Amniotic epithelial cell (primary cell): ENCODE data around the gene GCFC2.
"Not testable (repeated sequence)": the region's sequence is repeated elsewhere in the genome, so short reads cannot be mapped to it uniquely, and the experiment has no call there.

Source experiments
- DNase-seq: peaks from one replicate; pipeline ENCODE4 v3.0.0-alpha.2; 2010; ENCODE audit warnings: low read depth

GCFC2 gene

DNA sequence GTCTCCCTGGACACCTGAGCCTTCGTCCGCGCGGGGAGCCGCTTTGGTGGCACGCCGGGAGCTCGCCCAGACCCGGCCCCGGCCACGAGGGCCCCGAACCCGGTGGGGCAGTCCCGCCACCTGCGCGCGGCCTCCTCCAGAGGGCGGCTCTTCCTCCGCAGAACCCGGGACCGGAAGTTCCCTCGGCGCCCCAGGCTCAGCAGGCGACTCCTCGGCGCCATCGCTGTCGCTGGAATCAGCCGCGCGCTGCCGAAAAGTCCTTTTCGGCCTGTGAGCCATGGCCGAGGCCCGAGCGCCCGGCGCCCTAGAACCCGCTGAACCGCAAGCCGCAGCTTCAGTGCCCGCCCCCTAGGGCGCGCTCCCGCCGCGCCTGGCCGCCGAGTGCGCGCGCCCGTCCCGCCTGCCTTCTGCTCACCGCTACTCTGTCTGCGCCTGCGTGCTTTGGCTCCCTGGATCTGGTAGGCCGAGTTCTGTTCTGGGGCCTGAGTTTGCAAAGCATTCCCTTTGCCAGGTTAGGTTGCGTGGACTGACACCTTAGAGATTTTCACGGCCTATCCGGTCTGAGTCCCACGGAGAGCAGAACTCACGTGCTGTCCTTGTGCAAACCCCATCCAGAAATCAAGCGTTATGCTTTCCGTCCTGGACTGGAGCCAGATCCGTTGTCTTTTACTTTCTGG lies at the start of gene GCFC2:
TSS of gene GCFC2 (minus strand) at position 339 of the 677 bp plus-strand sequence. CDS start at position 279, 60 bp downstream.
- DNase-seq, result peak; percentile 84

DNA sequence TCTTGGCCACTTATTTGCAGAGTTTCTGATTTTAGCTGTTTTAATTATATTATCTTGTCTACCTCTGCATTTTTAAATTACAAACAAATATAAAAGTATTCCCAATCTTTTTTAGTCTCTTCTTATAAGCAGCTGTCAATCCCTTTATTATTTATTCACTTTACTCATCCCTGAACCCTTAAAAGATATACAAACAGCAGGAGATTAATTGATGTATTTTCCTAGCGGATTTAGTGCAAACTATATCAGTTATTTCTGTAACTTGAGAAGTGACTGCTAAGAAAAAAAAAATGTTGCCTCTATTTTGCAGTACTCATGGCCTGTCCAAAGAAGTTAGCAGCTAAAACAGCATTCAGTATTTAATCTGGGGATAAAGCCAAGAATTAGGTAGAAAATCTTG lies 42.1 kb upstream of the GCFC2 start:
- DNase-seq, result no peak

DNA sequence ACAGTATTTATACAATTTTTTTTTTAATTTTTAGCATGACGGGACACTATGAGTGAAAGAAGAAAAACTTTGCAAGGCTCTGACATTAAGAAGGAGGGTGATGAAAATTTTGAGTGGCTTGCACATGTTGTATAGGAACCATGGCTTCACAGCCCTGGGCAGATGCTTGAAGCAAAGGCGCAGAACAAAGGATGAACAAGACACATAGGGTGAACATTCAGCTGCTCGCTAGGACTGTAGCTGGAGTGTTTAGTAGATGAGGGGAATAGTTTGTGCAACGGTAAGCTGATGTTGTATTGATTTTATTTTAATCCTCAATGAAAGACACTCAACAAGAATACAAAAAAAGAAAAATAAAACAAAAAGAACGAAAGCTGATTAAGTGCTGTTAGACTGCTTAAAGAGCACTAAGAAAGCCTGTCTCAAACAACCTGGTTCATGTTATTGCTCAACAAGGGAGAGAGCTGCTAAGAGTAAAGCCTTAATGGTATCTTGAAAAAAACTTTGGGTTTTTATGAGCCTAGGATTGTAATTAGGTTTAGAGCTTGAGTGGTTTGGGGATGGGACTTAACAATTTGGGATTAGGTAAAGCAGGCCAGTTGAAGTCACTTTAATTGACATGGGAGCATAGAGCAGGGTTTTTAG lies 41.2 kb upstream of the GCFC2 start:
- no peak for DNase-seq

DNA sequence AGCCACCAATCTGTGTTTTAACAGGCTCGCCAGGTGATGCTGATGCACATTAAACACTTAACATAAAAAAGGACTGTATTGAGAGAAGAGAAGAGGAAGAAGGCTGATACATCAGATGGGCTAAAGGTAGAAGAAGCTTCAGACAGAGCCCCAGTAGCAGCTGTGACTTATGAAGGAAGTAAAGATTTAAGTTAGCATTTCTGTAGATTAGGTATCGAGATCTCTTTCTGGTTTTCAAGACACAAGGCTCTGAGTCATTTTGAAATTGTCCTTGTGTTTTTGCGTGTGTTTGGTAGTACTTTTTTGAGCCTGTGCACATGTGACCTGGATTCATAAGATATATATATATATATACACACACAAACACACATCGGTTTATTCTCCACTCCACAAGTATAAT lies 40.6 kb upstream of the GCFC2 start:
- no peak for DNase-seq

DNA sequence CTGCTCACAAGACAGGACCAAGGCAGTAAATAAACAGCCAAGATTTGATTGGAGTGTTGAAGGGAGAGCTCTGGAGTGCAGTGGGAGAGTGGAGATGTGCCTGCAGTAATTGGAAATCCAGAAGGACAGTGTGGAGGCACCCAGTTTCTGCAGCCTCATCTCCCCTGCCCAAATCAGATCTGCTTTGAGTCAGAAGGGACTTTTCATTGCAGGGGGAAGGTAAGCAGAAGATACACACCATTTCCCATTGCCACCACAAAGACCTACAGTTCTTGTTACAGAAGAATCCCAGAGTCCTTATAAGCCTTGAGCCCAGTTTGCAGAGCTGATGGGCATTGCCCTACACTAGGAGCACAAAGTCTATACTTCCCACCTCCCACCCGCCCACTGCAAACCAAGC lies 27.2 kb upstream of the GCFC2 start:
- DNase-seq, result no peak

DNA sequence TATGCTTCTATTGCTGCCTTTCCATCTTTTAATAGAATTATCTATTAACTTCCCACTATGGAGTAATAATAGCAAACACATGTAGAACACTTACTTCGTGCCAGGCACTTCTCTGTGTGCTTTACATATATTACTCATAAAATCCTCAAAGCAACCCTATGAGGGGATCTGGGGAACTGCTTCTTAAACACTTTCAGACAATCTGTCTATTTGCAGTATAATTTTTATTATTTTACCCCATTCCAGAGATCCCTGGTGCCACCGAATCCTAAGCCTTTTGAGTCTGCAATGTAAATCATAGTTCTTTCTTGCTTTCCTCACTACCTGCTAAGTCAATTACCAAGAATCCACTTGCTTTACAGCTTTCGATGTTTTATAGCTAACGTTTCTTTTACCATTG lies 25.6 kb upstream of the GCFC2 start:
- DNase-seq, result no peak

DNA sequence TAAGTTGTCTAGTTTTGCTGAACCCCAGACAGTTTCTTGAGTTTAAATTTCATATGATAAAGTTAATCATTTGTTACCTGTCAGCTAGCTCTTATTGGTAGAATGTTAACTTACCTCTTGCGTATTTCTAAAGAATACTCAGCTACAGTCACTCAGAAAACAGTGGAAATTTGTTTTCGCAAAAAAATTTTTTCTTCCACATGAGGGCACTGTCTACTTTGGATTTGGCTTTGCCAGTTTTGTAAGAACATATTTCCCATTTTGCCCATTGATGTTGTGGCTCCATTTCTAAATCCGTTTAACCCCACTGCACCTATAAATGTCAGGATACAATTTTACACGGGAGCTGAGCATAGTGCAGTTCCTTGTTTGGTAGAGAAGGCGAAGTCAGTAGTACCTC lies 19.1 kb upstream of the GCFC2 start:
- no peak for DNase-seq

DNA sequence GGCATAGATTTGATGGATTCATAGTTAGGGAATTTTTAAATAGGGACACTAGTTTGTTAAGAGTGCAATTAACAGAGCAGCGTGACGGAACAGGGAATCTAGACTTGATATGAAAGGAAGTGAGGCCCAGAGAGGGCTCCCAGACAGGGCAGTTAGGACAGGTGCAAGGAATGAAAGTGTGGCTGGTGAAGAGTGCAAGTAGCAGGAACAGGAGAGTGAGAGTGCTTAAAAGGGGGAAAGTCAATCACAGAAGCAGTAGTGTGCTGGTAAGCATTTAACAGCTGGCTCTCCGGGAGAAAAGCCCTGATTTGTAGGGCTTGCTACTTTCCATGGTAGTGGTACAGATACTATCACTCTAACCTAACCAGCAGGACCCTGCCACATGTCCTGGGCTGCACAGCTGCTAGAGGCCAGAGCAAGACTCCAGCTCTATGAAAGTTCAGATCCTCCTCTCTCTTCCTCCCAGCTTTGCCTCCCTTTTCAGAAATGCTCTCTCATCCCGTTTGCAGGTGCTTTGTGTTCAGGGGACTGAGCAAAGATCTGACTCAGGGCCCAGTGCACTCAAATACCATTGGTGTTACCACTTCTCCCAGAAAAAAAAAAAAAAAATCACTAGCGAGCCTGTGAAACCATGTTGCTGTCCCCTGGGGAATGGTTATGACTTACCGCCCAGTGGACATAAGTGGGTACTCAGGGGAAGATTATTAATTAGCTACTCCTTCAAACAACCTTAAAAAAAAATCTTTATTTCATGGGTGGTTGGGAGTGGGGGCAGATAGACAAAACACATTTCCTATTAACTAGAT lies 18.1 kb upstream of the GCFC2 start:
- no peak for DNase-seq

DNA sequence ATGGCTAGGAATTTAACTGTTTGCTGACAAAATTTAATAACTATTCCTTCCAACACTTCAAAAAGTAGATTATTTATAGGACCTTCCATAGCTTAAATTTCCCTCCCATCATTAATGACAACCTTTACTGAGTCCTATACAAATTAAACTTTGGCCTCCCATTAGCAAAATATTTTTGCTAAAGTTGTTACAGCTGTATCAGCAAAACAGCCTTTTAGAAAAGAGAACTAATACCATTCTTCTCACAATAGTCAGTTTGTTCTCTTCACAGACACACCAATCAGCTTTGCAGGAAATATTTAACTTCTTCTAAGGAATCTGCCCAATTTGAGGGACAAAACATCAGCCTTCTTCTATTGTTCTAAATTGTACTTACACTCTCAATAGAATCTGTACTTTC lies 12.0 kb upstream of the GCFC2 start:
- no peak for DNase-seq

DNA sequence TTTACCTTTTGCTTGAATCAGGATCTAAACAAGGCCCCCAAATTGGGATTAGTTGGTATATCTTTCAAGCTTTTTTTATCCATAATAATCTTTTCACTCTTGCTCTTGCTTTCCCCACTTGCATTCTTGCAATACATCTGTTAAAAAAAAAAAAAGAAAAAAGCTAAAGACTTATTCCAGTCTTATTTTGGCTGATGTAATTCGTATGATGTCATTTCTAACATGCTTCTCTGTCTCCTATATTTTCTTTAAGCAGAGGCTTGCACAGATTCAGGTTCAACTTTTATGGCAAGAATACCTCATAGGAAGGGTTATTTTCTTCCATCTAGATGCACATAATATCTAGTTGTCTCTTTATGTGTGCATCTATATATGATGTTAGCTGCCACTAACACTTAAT lies 9.8 kb upstream of the GCFC2 start:
- no peak for DNase-seq

DNA sequence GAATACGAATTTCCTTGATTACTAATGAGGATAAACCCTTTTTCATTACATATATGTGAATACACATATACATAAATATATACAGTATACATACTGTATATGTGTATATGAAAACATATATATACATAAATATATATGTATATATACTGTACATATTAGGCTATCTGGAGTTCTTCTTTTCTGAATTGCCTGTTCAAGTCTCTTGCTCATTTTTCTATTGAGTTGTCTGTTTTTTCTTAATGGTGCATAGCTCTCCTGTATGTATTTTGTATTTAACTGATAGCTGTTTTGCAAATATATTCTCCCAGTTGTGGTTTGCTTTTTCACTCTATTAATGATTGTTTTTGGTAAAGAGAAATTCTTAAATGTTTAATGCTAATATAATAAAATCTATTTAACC lies 8.9 kb upstream of the GCFC2 start:
- DNase-seq, result no peak

DNA sequence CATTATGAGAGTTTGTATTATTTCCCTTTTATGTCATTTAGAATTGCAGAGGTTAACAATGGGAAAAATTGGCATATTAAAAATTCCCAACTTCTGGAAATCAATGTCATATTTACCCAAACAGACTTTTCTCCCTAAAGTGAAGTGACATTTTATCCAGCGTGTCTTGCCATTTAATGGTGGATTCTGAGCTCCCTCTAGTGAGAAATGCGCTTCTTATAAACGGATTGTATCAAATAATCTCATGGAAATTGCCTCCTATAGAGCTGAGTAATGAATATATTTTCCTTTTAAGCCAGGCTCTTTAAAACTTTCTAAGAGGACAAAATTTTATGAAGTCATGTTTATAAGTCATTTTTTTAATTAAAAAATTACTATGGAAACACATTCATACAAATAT lies 5.7 kb upstream of the GCFC2 start:
- DNase-seq, result no peak

DNA sequence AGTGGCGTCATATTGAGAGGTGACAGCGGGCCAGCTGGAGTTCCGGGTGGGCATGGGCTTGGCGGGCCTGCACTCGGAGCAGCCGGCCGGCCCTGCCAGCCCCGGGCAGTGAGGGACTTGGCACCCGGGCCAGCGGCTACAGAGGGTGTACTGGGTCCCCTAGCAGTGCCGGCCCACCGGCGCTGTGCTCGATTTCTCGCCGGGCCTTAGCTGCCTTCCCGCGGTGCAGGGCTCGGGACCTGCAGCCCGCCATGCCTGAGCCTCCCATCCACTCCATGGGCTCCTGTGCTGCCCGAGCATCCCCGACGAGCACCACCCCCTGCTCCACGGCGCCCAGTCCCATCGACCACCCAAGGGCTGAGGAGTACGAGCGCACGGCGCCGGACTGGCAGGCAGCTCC lies 875 bp upstream of the GCFC2 start:
- not testable (repeated sequence) for DNase-seq

DNA sequence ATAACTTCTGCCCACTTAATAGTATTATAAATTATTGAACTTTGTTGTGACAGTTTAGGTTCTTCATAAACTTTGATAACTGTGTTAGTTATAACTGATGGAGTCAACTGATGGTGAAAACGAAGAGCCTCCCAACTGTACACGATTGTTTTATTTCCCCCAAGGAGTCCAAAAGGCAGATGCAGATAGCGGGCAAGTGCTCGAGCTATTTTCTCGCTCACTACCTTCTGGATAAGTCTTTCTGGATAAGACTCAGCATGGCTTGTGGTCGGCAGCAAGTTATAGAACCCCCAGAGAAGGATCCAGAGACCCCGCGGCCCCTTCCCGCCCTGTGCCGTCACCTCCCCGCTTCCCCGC lies 517 bp downstream of the GCFC2 start:
- DNase-seq, result peak; percentile 46

DNA sequence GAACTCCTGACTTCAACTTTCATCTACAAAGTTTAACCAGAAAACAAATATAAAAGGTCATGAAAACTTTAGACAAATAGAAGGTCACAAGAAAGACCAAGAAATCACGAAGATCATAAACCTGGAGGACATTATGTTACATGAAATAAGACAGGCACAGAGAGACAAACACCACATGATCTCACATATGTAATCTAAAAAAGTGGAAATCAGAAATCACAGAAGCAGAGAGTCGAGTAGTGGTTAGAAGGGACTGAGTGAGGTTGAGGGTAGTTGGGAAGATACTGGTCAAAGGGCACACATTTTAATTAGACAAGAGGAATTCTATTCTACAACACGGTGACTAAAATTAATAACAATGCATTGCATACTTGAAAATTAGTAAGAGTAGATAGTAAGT lies 1.4 kb downstream of the GCFC2 start:
- DNase-seq, result no peak

DNA sequence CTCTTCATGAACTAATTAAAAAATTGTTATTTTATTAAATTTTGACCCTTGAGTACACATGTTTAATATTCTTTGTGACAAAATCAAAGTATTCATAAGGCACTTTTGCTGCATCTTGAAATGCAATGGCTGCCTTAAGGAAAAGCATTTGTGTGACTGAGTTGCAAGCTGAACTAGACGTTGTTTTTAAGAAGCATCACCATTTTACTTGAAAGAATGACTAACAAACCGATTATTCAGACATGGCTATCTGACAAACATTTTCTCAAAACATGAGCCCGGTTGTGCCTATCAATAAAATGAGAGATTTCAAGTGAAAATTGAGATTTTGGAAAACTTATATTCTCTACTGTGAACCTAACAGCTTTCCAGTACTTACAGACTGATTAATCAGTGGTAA lies 2.8 kb downstream of the GCFC2 start:
- no peak for DNase-seq

DNA sequence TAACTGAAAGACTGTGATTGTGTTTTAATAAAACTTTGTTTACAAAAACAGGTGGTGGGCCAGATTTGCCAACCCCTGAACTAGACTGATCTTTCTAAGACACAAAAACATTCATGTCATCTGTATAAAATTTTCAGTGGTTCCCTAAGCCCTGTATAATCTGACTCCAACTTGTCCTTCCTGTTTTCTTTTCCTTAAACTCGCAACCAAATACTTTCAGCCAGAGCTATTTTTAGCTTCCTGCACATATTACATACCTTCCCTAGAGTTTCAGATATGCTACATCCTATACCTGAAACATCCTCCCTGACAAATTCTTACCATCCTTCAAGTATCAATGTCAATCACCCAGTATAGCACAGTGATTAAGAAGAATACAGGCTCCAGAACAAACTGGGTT lies 4.8 kb downstream of the GCFC2 start:
- DNase-seq, result no peak

DNA sequence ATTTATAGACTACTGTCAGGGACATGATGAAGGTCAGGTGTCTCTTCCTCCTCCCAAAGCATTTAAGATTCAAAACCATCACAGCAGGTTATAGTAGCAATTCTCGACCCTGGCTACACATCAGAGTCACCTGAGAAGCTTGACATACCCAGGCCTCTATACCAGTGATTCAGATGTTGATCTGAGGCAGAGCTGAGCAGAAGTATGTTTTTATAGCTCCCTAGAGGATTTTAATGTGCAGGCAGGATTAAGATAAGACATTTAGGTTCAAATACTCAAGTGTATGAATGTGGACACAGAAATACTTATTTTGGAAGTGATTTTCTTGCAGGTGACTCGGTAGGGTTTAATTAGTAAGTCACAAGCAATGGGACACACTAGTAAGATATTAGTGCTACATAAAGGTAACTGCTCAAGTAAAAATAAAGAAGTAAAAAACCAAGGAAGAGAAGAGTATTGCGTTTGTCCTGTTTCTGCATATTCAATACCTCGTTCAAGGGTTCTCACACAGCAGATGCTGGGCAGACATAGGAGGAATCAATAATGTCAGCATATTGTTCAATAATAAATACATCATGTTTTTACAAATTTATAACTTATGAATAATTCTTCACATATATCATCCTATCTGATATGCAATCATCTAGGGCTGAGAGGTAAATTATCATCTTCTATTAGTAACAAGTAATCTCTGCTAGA lies 7.0 kb downstream of the GCFC2 start:
- no peak for DNase-seq

DNA sequence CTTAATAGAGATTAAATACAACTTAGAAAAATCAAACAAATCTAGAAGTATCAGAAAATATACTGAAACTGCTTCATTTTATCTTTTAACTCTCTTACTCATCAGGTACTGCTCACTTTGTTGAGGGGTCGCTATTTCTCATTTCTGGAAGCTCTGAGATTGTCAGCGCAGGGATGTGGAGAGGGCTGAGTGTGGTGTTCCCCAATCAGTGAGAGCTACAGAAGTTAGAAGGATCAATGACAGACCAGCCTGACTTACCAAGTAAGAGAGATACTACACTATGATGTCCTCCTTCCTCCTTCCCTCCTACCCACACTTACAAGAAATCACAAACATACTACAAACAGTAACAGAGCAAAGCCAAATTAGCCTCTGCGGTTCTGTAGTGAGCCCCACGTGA lies 8.1 kb downstream of the GCFC2 start:
- no peak for DNase-seq

DNA sequence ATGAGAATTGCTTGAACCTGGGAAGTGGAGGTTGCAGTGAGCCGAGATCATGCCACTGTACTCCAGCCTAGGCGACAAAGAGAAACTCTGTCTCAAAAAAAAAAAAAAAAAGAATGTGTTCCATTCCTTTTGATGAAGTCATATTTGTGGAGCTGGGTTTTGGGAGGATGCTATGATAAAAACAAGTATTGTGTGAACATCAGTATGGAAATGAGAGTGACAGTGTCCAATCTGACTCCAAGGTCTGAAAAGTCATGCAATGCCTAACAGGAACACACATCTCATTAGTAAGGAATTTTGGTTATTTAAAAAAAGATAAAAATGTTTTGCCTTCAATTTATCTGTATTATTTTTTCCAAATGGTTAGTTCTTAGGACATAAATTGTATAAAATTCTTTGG lies 11.8 kb downstream of the GCFC2 start:
- DNase-seq, result peak; percentile 28

DNA sequence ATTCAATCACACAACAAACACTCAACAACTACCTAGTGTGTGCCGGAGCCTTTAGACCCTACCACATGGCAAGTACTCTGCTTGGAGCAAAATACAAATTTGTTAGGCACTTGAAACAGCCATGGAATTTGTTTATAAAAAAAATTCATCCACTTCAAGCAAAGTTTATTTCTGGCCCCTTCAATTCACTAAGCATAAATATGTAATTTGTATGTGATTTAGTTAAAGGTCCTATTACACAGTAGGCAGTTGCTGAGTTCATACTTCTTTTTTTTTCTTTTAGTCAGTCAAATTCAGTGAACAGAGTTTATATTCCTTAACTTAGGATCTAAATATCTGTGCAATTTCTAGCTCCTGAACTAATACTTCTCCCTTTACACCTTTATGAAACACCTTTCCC lies 22.5 kb downstream of the GCFC2 start:
- no peak for DNase-seq

DNA sequence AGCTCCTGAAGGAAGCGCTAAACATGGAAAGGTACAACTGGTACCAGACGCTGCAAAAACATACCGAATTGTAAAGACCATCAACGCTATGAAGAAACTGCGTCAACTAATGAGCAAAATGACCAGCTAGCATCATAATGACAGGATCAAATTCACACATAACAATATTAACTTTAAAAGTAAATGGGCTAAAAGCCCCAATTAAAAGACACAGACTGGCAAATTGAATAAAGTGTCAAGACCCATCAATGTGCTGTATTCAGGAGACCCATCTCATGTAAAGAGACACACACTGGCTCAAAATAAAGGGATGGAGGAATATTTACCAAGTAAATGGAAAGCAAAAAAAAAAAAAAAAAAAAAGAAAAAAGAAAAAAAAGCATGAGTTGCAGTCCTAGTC lies 27.3 kb downstream of the GCFC2 start:
- not testable (repeated sequence) for DNase-seq

DNA sequence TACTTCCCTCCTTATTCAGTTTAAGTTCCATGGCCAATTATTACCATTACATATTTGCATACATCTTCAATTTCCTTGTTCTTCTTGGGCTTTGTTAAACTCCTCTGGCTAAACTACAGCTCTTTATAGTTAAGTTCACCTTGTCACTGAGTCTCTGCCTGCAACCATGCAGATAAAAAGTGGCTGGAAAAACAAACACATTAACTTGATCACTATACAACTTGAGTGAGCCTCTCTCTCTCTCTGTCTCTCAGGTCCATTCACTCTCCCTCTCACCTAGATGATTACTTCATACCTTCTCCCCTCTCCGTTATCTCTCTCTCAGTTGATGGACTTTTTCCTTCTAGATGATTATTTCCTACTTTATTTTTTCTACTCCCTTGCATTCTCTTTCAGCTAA lies 30.3 kb downstream of the GCFC2 start:
- no peak for DNase-seq
